Activated effector memory CD4-positive, alpha-beta T cell treated with Interleukin-2 at 50 U/mL for 16 hours (primary cell): ENCODE results near the gene CCDC33.

Experiments
- DNase-seq: peaks from one replicate; pipeline ENCODE4 v3.0.0-alpha.2; 2020

CCDC33 gene

GRCh38 chr15:74384881-74385643, 148.9 kb downstream of the CCDC33 start:
- no peak for DNase-seq

GRCh38 chr15:74385733-74386132, 149.6 kb downstream of the CCDC33 start:
- no peak for DNase-seq
